OCI-LY3 (cell line): ENCODE measurements around the gene GPR37L1.

Experiments
- H2AFZ ChIP-seq: fragments of 200-600, 300-600 bp; shearing (Covaris generic); 2 replicates; pipeline ENCODE4 v1.6.0; 2014; ENCODE audit warnings: antibody characterized with exemption, low read depth, low read length
- H3K27ac ChIP-seq: fragments of 200-600, 300-600 bp; sonication (generic); 2 replicates; pipeline ENCODE4 v1.5.1; 2014; ENCODE audit warnings: mild to moderate bottlenecking, low read length, moderate library complexity, mixed read lengths
- H3K27me3 ChIP-seq: fragments of 200-600, 300-600 bp; sonication (generic); 2 replicates; pipeline ENCODE4 v1.6.1; 2014; ENCODE audit warnings: low read depth, low read length, mixed read lengths
- H3K36me3 ChIP-seq: fragments of 200-600, 300-600 bp; sonication (generic); replicated peaks from 2 replicates; pipeline ENCODE3; 2014; ENCODE audit warnings: low read depth, low read length, mixed read lengths
- H3K4me1 ChIP-seq: fragments of 300-600, 200-600 bp; sonication (generic); 2 replicates; pipeline ENCODE4 v1.6.1; 2014; ENCODE audit warnings: low read length, mixed read lengths
- H3K4me2 ChIP-seq: fragments of 200-600, 300-600 bp; sonication (generic); 2 replicates; pipeline ENCODE4 v1.6.1; 2014; ENCODE audit warnings: low read length, mixed read lengths
- H3K4me3 ChIP-seq: fragments of 300-600, 200-600 bp; sonication (generic); 2 replicates; pipeline ENCODE4 v1.5.1; 2014; ENCODE audit warnings: antibody characterized with exemption, mild to moderate bottlenecking, low read length, moderate library complexity
- H3K79me2 ChIP-seq: fragments of 300-600, 200-600 bp; shearing (Covaris generic); 2 replicates; pipeline ENCODE4 v1.6.1; 2014; ENCODE audit warnings: mild to moderate bottlenecking, low read length, mixed read lengths
- H3K9ac ChIP-seq: fragments of 300-600, 200-600 bp; shearing (Covaris generic); 2 replicates; pipeline ENCODE4 v1.6.0; 2014; ENCODE audit warnings: mild to moderate bottlenecking, low read length, moderate library complexity
- H3K9me3 ChIP-seq: fragments of 200-600, 300-600 bp; shearing (Covaris generic); 2 replicates; pipeline ENCODE4 v1.6.1; 2014; ENCODE audit warnings: low read length, mixed read lengths; ENCODE audit not compliant: insufficient read depth
- H4K20me1 ChIP-seq: fragments of 200-600, 300-600 bp; sonication (generic); 2 replicates; pipeline ENCODE4 v1.6.1; 2016; ENCODE audit warnings: low read length, mixed read lengths; ENCODE audit not compliant: insufficient read depth
- CTCF ChIP-seq: fragments of 200-600, 300-600 bp; sonication (generic); IDR thresholded peaks from 2 replicates; pipeline ENCODE4 v1.5.1; 2014; ENCODE audit warnings: antibody characterized with exemption, low read length, low read depth
- EZH2phosphoT487 ChIP-seq: fragments of 200-600 bp; shearing (Covaris generic); IDR thresholded peaks from 2 replicates; pipeline ENCODE4 v1.6.1; 2018; ENCODE audit warnings: antibody characterized with exemption, mixed run types, low read depth

The GPR37L1 gene

GRCh38 chr1:202148391-202148790, 25.7 kb downstream of the GPR37L1 start:
- TF ChIP-seq EZH2phosphoT487 (no peak), CTCF (no peak)

DNA sequence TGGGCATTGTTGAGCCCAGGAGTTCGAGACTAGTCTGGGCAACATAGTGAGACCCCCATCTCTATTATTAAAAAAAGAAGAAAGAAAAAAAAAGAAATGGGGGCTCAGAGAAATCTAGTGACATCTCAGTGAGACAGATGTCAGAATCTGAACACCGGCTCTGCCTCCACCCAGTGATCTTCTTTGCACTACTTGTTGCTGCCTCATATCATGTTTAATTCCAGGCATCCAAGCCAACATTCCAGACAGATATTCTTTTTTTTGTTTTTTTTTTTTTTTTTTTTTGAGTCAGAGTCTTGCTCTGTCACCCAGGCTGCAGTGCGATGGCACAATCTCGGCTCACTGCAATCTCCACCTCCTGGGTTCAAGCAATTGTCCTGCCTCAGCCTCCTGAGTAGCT, 26.8 kb downstream of the GPR37L1 start:
- H4K20me1 ChIP-seq: no peaks in the 10 kb centered on the region

More at GRCh38 chr1:202148391-202148790, 25.7 kb downstream of the GPR37L1 start:
- H3K4me3 ChIP-seq: no peak overlapping the region
- peaks cover 7% of the 10 kb centered on the region for H3K4me1 ChIP-seq
- H3K79me2 ChIP-seq: peaks cover 16% of the 10 kb centered on the region
- H3K9ac ChIP-seq: no peak overlapping the region
- no peaks in the 10 kb centered on the region for H3K27me3 ChIP-seq
- peaks cover 3% of the 10 kb centered on the region for H3K36me3 ChIP-seq
- H3K4me2 ChIP-seq: no peak overlapping the region
- H4K20me1 ChIP-seq: peaks cover 2% of the 10 kb centered on the region
- no peak overlapping the region for H3K27ac ChIP-seq
- H2AFZ ChIP-seq: no peak overlapping the region
- no peaks in the 10 kb centered on the region for H3K9me3 ChIP-seq

DNA sequence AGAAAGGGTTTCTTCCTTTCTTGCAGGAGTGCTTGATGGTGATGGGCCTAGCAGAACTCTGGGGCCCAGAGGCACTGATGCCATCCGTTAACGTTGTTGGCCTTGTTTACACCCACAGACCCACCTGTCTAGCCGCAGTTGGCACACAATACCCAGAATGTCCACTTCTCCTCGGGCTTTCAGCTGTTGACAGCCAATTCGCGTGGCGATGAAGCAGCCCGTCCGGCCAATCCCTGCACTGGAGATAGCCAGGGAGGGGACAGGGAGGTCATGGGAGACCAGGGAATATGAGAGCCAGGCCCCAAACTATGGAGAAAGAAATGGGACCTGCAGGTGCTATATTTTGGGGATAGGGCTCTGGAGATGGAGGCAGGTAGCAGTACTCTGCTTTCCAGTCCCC, 27.5 kb downstream of the GPR37L1 start:
- no peak overlapping the region for H3K9ac ChIP-seq
- peaks cover 3% of the 10 kb centered on the region for H3K36me3 ChIP-seq
- H4K20me1 ChIP-seq: no peaks in the 10 kb centered on the region
- peaks cover 8% of the 10 kb centered on the region for H3K4me1 ChIP-seq
- no peaks in the 10 kb centered on the region for H3K9me3 ChIP-seq
- no peak overlapping the region for H3K27ac ChIP-seq
- no peak for TF ChIP-seq EZH2phosphoT487
- TF ChIP-seq CTCF: no peak
- no peak overlapping the region for H2AFZ ChIP-seq
- H3K4me2 ChIP-seq: no peak overlapping the region
- no peaks in the 10 kb centered on the region for H3K79me2 ChIP-seq
- no peaks in the 10 kb centered on the region for H3K27me3 ChIP-seq
- no peak overlapping the region for H3K4me3 ChIP-seq

More for the DNA sequence above, 26.8 kb downstream of the GPR37L1 start:
- Histone ChIP-seq H3K27ac (no peak overlapping the region), H3K4me2 (no peak overlapping the region), H3K9me3 (no peaks in the 10 kb centered on the region), H3K9ac (no peak overlapping the region), H3K36me3 (peaks cover 3% of the 10 kb centered on the region), H3K79me2 (peaks cover 4% of the 10 kb centered on the region; the same call in 1 of the 2 replicates), H3K27me3 (no peaks in the 10 kb centered on the region), H3K4me1 (peaks cover 7% of the 10 kb centered on the region), H2AFZ (no peak overlapping the region), H3K4me3 (no peak overlapping the region)
- TF ChIP-seq EZH2phosphoT487 (no peak), CTCF (no peak)

DNA sequence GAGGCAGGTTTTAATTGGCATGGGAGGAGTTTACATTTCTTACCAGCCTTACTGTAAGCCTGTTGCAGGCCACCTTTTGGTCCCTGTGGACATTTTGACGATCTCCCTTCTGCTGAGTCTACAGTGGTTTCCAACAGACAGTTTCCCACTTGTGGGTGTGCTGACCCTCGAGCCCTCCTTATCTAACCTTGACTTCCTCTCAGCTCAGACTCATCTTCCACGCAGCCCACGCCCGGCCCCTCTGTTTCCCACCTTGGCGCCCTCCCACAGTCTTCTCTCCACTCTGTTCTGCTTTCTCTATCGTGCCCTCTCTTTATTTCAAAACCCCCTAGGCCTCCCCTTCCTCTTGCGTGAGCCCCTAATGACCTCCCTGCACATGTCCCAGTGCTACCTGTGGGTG, 27.9 kb downstream of the GPR37L1 start:
- H3K9me3 ChIP-seq: no peaks in the 10 kb centered on the region
- no peak overlapping the region for H3K27ac ChIP-seq
- H3K27me3 ChIP-seq: no peaks in the 10 kb centered on the region
- TF ChIP-seq CTCF (no peak), EZH2phosphoT487 (no peak)
- H4K20me1 ChIP-seq: no peaks in the 10 kb centered on the region
- no peak overlapping the region for H3K9ac ChIP-seq
- no peak overlapping the region for H3K4me3 ChIP-seq
- peaks cover 3% of the 10 kb centered on the region for H3K36me3 ChIP-seq
- no peak overlapping the region for H3K4me2 ChIP-seq
- H3K4me1 ChIP-seq: peaks cover 5% of the 10 kb centered on the region
- H3K79me2 ChIP-seq: no peaks in the 10 kb centered on the region
- no peak overlapping the region for H2AFZ ChIP-seq
